Cardiac fibroblast (primary cell): Measurements from ENCODE around the gene ASAP3.

ENCODE experiments used
- DNase-seq, 2 donors: peaks; one replicate each; pipeline versions ENCODE4 v3.0.0 to v3.0.0-alpha.2; 2010; ENCODE audit warnings: low read depth in 2 of 2
- H3K4me3 ChIP-seq, 2 donors: replicated peaks in 1 of 2; 1 replicate in 1 of 2; 2 replicates in 1 of 2; pipeline ENCODE4 v1.5.1; 2011; ENCODE audit warnings: low read depth in 2 of 2, low read length in 2 of 2, mild to moderate bottlenecking in 2 of 2, moderate library complexity in 1 of 2
- CTCF ChIP-seq: IDR thresholded peaks from one replicate; pipeline ENCODE4 v1.5.1; 2011; ENCODE audit warnings: low read depth, mild to moderate bottlenecking, low read length, inconsistent platforms

ASAP3 gene

GRCh38 chr1:23433122-23433521 lies 50.9 kb downstream of the ASAP3 start:
- no peak overlapping the region for H3K4me3 ChIP-seq
- no peak for DNase-seq

GRCh38 chr1:23431431-23431830 lies 52.5 kb downstream of the ASAP3 start:
- no peak for DNase-seq
- TF ChIP-seq CTCF: no peak
- no peak overlapping the region for H3K4me3 ChIP-seq

More at GRCh38 chr1:23433122-23433521, 50.9 kb downstream of the ASAP3 start:
- no peak for TF ChIP-seq CTCF

GRCh38 chr1:23430803-23431202 lies 53.2 kb downstream of the ASAP3 start:
- DNase-seq: no peak
- H3K4me3 ChIP-seq: no peak overlapping the region
- no peak for TF ChIP-seq CTCF

- TF ChIP-seq CTCF: no peak
- H3K4me3 ChIP-seq: no peak overlapping the region
- DNase-seq: no peak
Measured at GRCh38 chr1:23428136-23428905, 55.7 kb downstream of the ASAP3 start.

- TF ChIP-seq CTCF: no peak
- DNase-seq: no peak
- no peak overlapping the region for H3K4me3 ChIP-seq
Measured at GRCh38 chr1:23427550-23427949, 56.4 kb downstream of the ASAP3 start.

GRCh38 chr1:23426828-23427227 lies 57.2 kb downstream of the ASAP3 start:
- DNase-seq: no peak
- TF ChIP-seq CTCF: no peak
- H3K4me3 ChIP-seq: no peak overlapping the region

GRCh38 chr1:23425193-23425494 lies 58.8 kb downstream of the ASAP3 start:
- peak overlapping the region in 1 of 2 donors; percentile 42 for H3K4me3 ChIP-seq
- DNase-seq: peak; percentile 29 to 39
- no peak for TF ChIP-seq CTCF
